ENCODE measurements around the gene ZMIZ2. TPM values are rescaled to one million over a fixed set of nuclear protein-coding genes. Genes with fewer than 3 reads are reported as not detected.
"Not testable (repeated sequence)": the region's sequence is repeated elsewhere in the genome, so short reads cannot be mapped to it uniquely, and the experiment has no call there.

ZMIZ2 gene
- total RNA-seq, 1 experiment from 2014 or later: 16.2 TPM

DNA sequence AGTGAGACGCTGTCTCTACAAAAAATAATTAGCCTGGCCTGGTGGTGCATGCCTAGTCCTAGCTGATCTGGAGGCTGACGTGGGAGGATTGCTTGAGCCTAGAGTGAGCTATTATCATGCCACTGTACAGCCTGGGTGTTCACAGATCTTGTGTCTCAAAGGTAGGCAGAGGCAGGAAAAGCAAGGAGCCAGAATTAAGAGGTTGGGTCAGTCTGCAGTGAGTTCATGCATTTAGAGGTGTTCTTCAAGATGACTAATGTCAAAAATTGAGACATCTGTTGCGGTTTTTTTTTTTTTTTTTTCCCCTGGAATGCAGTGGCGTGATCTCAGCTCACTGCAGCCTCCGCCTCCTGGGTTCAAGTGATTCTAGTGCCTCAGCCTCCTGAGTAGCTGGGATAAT lies 53.2 kb downstream of the ZMIZ2 start:
- Histone ChIP-seq H3K4me1 (ENCODE audit: low read length) (peaks cover 16% of the 10 kb centered on the region), H3K9ac (ENCODE audit: low read length) (no peak overlapping the region), H4K20me1 (ENCODE audit: insufficient read depth, low read depth, low read length) (peaks cover 41% of the 10 kb centered on the region), H2AFZ (ENCODE audit: low read length) (no peak overlapping the region), H3K27ac (ENCODE audit: low read length) (no peak overlapping the region), H3K36me3 (ENCODE audit: insufficient read depth, low read length) (peaks cover 50% of the 10 kb centered on the region), H3K9me3 (ENCODE audit: low read length) (no peaks in the 10 kb centered on the region), H3K79me2 (ENCODE audit: low read length) (peaks cover 28% of the 10 kb centered on the region), H3K27me3 (ENCODE audit: low read length) (no peaks in the 10 kb centered on the region), H3K4me2 (ENCODE audit: low read depth, low read length, poor library complexity, severe bottlenecking) (no peak overlapping the region), H3K9me2 (replicated peaks; ENCODE audit: insufficient read depth, low read length) (no peaks in the 10 kb centered on the region), H3K4me3 (ENCODE audit: low read length) (no peak overlapping the region)
- no peak for DNase-seq

DNA sequence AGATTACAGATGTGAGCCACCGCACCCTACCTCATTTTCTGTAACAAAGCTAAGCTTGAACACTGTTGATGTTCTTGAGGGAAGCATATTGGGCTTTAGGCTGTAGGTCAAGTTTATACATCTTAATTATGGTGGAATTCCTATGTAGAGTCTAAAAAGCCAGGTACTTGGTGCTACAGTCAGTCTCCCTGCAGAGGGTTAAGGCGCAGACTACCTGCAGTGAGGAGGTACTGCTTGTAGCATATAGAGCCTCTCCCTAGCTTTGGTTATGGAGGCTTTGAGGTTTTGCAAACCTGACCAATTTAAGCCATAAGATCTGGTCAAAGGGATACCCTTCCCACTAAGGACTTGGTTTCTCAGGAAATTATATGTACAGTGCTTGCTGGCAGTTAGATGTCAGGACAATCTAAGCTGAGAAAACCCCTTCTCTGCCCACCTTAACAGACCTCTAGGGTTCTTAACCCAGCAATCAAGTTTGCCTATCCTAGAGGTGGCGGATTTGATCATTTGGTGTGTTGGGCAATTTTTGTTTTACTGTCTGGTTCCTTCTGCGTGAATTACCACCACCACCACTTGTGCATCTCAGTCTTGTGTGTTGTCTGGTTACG lies 53.9 kb downstream of the ZMIZ2 start:
- no peak overlapping the region for H2AFZ ChIP-seq (ENCODE audit: low read length)
- no peak overlapping the region for H3K4me3 ChIP-seq (ENCODE audit: low read length)
- no peak overlapping the region for H3K4me2 ChIP-seq (ENCODE audit: low read depth, low read length, poor library complexity, severe bottlenecking)
- no peak overlapping the region for H3K9ac ChIP-seq (ENCODE audit: low read length)
- no peak for DNase-seq
- H3K27ac ChIP-seq (ENCODE audit: low read length): no peak overlapping the region
- H4K20me1 ChIP-seq (ENCODE audit: insufficient read depth, low read depth, low read length): peaks cover 34% of the 10 kb centered on the region
- no peaks in the 10 kb centered on the region for H3K9me3 ChIP-seq (ENCODE audit: low read length)
- H3K79me2 ChIP-seq (ENCODE audit: low read length): peaks cover 22% of the 10 kb centered on the region
- H3K36me3 ChIP-seq (ENCODE audit: insufficient read depth, low read length): peaks cover 48% of the 10 kb centered on the region
- no peaks in the 10 kb centered on the region for H3K27me3 ChIP-seq (ENCODE audit: low read length)
- H3K4me1 ChIP-seq (ENCODE audit: low read length): peaks cover 15% of the 10 kb centered on the region
- no peaks in the 10 kb centered on the region for H3K9me2 ChIP-seq (replicated peaks; ENCODE audit: insufficient read depth, low read length)

DNA sequence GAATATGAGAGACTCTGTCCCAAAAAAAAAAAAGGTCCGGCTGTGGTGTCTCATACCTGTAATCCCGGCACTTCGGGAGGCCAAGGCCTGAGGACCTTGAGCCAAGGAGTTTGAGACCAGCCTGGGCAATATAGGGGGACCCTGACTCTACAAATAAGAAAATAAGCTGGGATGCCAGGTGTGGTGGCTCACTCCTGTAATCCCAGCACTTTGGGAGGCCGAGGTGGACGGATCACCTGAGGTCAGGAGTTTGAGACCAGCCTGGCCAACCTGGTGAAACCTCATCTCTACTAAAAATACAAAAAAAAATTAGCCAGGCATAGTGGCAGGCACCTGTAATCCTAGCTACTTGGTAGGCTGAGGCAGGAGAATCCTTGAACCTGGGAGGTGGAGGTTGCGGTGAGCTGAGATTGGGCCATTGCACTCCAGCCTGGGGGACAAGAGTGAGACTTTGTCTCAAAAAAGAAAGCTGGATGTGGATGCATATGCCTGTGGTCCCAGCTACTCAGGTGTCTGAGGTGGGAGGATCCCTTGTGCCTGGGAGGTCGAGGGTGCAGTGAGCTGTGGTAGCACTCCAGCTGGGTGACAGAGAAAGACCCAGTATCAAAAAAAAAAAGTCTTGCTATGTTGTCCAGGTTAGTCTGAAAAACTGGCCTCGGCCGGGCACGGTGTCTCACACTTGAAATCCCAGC lies 55.3 kb downstream of the ZMIZ2 start:
- not testable (repeated sequence) for H3K27ac ChIP-seq (ENCODE audit: low read length); H3K79me2 ChIP-seq (ENCODE audit: low read length); H2AFZ ChIP-seq (ENCODE audit: low read length); H3K4me1 ChIP-seq (ENCODE audit: low read length); H3K9me2 ChIP-seq (replicated peaks; ENCODE audit: insufficient read depth, low read length); H3K4me2 ChIP-seq (ENCODE audit: low read depth, low read length, poor library complexity, severe bottlenecking); H3K27me3 ChIP-seq (ENCODE audit: low read length); H3K9ac ChIP-seq (ENCODE audit: low read length); H3K4me3 ChIP-seq (ENCODE audit: low read length); H3K9me3 ChIP-seq (ENCODE audit: low read length)
- peaks cover 20% of the 10 kb centered on the region for H4K20me1 ChIP-seq (ENCODE audit: insufficient read depth, low read depth, low read length)
- H3K36me3 ChIP-seq (ENCODE audit: insufficient read depth, low read length): peaks cover 34% of the 10 kb centered on the region
- peak; percentile 65 for DNase-seq

DNA sequence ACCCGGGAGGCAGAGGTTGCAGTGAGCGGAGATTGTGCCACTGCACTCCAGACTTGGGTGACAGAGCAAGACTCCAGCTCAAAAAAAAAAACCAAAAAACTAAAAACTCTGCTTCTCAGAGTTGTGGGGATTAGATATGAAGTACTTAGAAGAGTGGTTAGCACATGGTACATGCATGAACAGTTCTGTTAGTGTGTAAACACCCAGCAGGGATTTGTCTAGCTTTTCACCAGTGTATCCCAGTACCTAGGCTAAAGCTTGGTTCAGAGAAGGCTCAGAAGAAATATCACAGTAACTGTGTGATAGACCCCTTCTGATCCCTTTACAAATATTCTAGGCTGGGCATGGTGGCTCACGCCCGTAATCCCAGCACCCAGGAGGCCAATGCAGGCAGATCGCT lies 57.3 kb downstream of the ZMIZ2 start:
- DNase-seq: peak; percentile 49
- peaks cover 18% of the 10 kb centered on the region for H3K36me3 ChIP-seq (ENCODE audit: insufficient read depth, low read length)
- no peaks in the 10 kb centered on the region for H3K79me2 ChIP-seq (ENCODE audit: low read length)
- H3K4me3 ChIP-seq (ENCODE audit: low read length): no peak overlapping the region
- H4K20me1 ChIP-seq (ENCODE audit: insufficient read depth, low read depth, low read length): peaks cover 6% of the 10 kb centered on the region
- no peak overlapping the region for H2AFZ ChIP-seq (ENCODE audit: low read length)
- H3K9me2 ChIP-seq (replicated peaks; ENCODE audit: insufficient read depth, low read length): no peaks in the 10 kb centered on the region
- no peak overlapping the region for H3K4me2 ChIP-seq (ENCODE audit: low read depth, low read length, poor library complexity, severe bottlenecking)
- no peak overlapping the region for H3K9ac ChIP-seq (ENCODE audit: low read length)
- H3K4me1 ChIP-seq (ENCODE audit: low read length): no peaks in the 10 kb centered on the region
- H3K9me3 ChIP-seq (ENCODE audit: low read length): no peaks in the 10 kb centered on the region
- no peak overlapping the region for H3K27ac ChIP-seq (ENCODE audit: low read length)
- no peaks in the 10 kb centered on the region for H3K27me3 ChIP-seq (ENCODE audit: low read length)

DNA sequence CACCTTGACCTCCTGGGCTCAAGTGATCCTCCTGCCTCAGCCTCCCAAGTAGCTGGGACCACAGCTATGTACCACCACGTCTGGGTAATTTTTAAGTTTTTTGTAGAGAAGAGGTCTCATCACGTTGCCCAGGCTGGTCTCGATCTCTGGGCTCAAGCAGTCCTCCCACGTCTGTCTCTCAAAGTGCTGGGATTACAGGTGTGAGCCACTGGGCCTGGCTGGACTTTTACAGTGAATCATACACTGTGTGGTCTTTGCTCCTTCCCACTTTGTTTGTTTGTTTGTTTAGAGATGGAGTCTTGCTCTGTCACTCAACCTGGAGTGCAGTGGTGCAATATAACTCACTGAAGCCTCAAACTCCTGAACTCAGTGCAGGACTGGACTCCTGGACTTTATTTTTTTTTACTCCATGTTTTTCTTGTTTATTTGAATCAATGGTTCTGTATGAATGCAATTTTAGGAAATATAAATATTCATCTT lies 60.3 kb downstream of the ZMIZ2 start:
- Histone ChIP-seq H4K20me1 (ENCODE audit: insufficient read depth, low read depth, low read length) (no peaks in the 10 kb centered on the region), H3K4me1 (ENCODE audit: low read length) (no peaks in the 10 kb centered on the region), H3K9ac (ENCODE audit: low read length) (no peak overlapping the region), H3K4me2 (ENCODE audit: low read depth, low read length, poor library complexity, severe bottlenecking) (no peak overlapping the region), H2AFZ (ENCODE audit: low read length) (no peak overlapping the region), H3K27me3 (ENCODE audit: low read length) (no peaks in the 10 kb centered on the region), H3K9me3 (ENCODE audit: low read length) (no peaks in the 10 kb centered on the region), H3K79me2 (ENCODE audit: low read length) (no peaks in the 10 kb centered on the region), H3K36me3 (ENCODE audit: insufficient read depth, low read length) (no peaks in the 10 kb centered on the region), H3K27ac (ENCODE audit: low read length) (no peak overlapping the region), H3K9me2 (replicated peaks; ENCODE audit: insufficient read depth, low read length) (no peaks in the 10 kb centered on the region), H3K4me3 (ENCODE audit: low read length) (no peak overlapping the region)
- DNase-seq: no peak

DNA sequence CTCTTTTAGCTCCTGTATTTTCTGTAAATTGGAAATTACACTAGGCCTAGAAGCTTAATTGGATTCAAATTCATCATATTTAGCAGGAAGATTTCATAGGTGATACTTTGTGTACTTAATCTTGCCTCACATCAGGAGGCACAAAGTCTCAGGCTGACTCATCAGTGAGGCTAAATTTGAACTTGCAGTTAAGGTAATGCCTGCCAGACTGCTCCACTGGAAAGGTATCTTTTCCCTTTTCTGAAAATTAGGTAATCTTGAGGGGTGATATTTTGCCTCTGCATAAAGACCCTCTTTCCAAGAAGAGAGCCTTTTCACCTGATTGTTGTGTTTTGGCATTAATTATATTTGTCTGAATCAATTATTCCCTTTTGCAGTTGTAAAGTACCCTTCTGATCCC lies 62.4 kb downstream of the ZMIZ2 start:
- Histone ChIP-seq H3K9me2 (replicated peaks; ENCODE audit: insufficient read depth, low read length) (no peaks in the 10 kb centered on the region), H3K79me2 (ENCODE audit: low read length) (no peaks in the 10 kb centered on the region), H3K36me3 (ENCODE audit: insufficient read depth, low read length) (no peaks in the 10 kb centered on the region), H4K20me1 (ENCODE audit: insufficient read depth, low read depth, low read length) (no peaks in the 10 kb centered on the region), H3K4me2 (ENCODE audit: low read depth, low read length, poor library complexity, severe bottlenecking) (no peak overlapping the region), H3K27ac (ENCODE audit: low read length) (no peak overlapping the region), H3K27me3 (ENCODE audit: low read length) (no peaks in the 10 kb centered on the region), H3K9ac (ENCODE audit: low read length) (no peak overlapping the region), H3K9me3 (ENCODE audit: low read length) (no peaks in the 10 kb centered on the region), H2AFZ (ENCODE audit: low read length) (no peak overlapping the region), H3K4me1 (ENCODE audit: low read length) (no peaks in the 10 kb centered on the region), H3K4me3 (ENCODE audit: low read length) (no peak overlapping the region)
- no peak for DNase-seq

DNA sequence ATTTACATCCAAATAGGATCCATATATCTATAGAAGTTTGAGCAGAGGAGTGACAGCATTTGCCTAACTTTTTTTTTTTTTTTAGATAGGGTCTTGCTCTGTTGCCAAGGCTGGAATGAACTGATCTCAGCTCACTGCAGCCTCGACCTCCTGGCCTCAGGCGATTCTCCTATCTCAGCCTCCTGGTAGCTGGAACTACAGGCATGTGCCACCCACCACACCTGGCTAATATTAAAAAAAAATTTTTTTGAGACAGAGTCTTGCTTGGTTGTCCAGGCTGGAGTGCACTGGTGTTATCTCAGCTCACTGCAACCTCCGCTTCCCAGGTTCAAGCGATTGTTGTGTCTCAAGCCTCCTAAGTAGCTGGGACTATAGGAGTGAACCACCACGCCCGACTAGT lies 62.9 kb downstream of the ZMIZ2 start:
- Histone ChIP-seq H2AFZ (ENCODE audit: low read length) (no peak overlapping the region), H3K4me1 (ENCODE audit: low read length) (no peaks in the 10 kb centered on the region), H4K20me1 (ENCODE audit: insufficient read depth, low read depth, low read length) (no peaks in the 10 kb centered on the region), H3K4me3 (ENCODE audit: low read length) (no peak overlapping the region), H3K27ac (ENCODE audit: low read length) (no peak overlapping the region), H3K9me2 (replicated peaks; ENCODE audit: insufficient read depth, low read length) (no peaks in the 10 kb centered on the region), H3K4me2 (ENCODE audit: low read depth, low read length, poor library complexity, severe bottlenecking) (no peak overlapping the region), H3K79me2 (ENCODE audit: low read length) (no peaks in the 10 kb centered on the region), H3K9me3 (ENCODE audit: low read length) (no peaks in the 10 kb centered on the region), H3K36me3 (ENCODE audit: insufficient read depth, low read length) (no peaks in the 10 kb centered on the region), H3K27me3 (ENCODE audit: low read length) (no peaks in the 10 kb centered on the region), H3K9ac (ENCODE audit: low read length) (no peak overlapping the region)
- DNase-seq: no peak

DNA sequence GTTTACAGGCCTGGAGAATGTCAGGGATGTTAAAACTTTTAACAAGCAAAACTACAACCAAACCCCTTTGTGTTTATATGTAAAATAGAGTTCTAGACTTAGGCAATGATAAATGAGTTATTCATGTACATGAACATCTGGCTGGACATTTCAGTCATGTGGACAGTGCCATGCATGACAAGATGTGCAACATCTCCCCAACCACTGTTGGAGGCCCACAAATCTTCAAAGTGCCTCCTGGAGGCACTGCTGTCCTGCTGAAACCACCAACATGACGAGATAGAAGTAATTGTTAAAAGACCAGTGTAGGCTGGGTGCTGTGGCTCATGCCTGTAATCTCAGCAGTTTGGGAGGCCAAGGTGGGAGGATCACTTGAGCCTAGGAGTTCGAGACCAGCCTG lies 66.3 kb downstream of the ZMIZ2 start:
- Histone ChIP-seq H3K4me2 (ENCODE audit: low read depth, low read length, poor library complexity, severe bottlenecking) (no peak overlapping the region), H4K20me1 (ENCODE audit: insufficient read depth, low read depth, low read length) (no peaks in the 10 kb centered on the region), H3K9me3 (ENCODE audit: low read length) (no peaks in the 10 kb centered on the region), H2AFZ (ENCODE audit: low read length) (no peak overlapping the region), H3K36me3 (ENCODE audit: insufficient read depth, low read length) (no peaks in the 10 kb centered on the region), H3K27me3 (ENCODE audit: low read length) (no peaks in the 10 kb centered on the region), H3K4me1 (ENCODE audit: low read length) (no peaks in the 10 kb centered on the region), H3K27ac (ENCODE audit: low read length) (no peak overlapping the region), H3K4me3 (ENCODE audit: low read length) (no peak overlapping the region), H3K9ac (ENCODE audit: low read length) (no peak overlapping the region), H3K9me2 (replicated peaks; ENCODE audit: insufficient read depth, low read length) (no peaks in the 10 kb centered on the region), H3K79me2 (ENCODE audit: low read length) (no peaks in the 10 kb centered on the region)
- DNase-seq: no peak

Data from Karpas-422 (cell line).